ENCODE data around the gene MYLK4.

DNA sequence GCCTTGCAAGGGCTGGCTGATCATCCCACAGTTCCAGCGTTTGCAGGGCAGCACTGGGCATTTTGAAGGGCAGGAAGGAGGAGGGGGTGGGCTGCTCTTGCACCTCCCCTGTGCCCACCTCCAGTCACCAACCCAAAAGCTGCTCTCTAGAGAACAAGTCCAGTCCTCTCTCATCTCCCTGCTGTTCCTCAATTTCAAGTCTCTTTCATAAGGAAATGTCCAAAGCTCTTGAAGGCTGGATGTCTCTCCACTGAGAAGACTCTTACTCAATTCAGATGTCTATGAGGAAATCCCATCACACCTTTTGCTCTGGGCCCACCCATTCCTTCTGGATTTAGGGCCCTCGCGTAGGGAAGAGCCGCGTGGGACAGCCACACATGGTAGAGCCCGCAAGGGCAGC lies 46.1 kb upstream of the MYLK4 start:
- TF ChIP-seq POLR2A (IDR thresholded peaks at IDR 0.05; ENCODE audit: low read length) (no peak), GATA1 (IDR thresholded peaks at IDR 0.05; ENCODE audit: low read depth, low read length) (no peak)
